ENCODE results near the gene FILIP1L.

Gene FILIP1L

GRCh38 chr3:99892332-99892731 lies 222.0 kb downstream of the FILIP1L start:
- no peak overlapping the region for H3K4me3 ChIP-seq (ENCODE audit: low read depth, low read length)
- in situ Hi-C loops (cut with HindIII; ENCODE audit: low sequenced_read_pairs): no loop called here
- DNase-seq (ENCODE audit: low read depth, low spot score): no peak
- TF ChIP-seq, protein P1, sequence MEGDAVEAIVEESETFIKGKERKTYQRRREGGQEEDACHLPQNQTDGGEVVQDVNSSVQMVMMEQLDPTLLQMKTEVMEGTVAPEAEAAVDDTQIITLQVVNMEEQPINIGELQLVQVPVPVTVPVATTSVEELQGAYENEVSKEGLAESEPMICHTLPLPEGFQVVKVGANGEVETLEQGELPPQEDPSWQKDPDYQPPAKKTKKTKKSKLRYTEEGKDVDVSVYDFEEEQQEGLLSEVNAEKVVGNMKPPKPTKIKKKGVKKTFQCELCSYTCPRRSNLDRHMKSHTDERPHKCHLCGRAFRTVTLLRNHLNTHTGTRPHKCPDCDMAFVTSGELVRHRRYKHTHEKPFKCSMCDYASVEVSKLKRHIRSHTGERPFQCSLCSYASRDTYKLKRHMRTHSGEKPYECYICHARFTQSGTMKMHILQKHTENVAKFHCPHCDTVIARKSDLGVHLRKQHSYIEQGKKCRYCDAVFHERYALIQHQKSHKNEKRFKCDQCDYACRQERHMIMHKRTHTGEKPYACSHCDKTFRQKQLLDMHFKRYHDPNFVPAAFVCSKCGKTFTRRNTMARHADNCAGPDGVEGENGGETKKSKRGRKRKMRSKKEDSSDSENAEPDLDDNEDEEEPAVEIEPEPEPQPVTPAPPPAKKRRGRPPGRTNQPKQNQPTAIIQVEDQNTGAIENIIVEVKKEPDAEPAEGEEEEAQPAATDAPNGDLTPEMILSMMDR (IDR thresholded peaks at IDR 0.05; ENCODE audit: low read depth, low read length): no peak

DNA sequence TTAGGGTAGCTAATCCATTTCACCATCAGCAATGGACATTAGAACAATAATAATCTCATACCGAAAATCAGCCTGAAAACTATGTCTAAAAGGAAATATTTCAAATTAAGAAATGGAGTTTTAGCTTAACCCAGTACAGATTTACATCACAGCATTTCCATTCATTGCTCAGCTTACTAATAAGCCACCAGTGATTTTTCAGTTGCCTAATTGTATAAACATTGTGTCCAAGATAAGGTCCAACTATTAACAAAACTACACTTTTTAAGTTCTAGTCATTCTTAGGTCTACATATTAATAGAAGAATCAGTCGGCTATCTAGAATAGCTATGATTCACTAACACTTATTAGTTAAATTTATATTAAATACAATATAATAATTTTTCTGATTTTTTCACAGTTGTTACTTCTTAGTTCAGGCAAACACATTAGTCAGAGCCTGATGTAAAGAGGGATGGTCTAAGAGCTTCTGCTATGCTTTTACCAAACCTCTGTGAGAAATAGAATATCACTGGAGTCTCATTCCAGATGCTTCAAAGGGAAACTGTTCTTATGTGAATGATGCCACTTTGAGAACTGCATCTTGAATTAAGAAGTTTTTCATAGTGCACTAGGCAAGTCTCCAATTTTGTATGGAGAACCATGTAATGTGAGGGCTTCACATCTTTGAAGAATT lies 222.6 kb downstream of the FILIP1L start:
- in situ Hi-C loops (cut with HindIII; ENCODE audit: low sequenced_read_pairs): no loop called here
- DNase-seq (ENCODE audit: low read depth, low spot score): no peak
- H3K4me3 ChIP-seq (ENCODE audit: low read depth, low read length): no peak overlapping the region
- TF ChIP-seq, protein P1 (IDR thresholded peaks at IDR 0.05; ENCODE audit: low read depth, low read length): no peak

DNA sequence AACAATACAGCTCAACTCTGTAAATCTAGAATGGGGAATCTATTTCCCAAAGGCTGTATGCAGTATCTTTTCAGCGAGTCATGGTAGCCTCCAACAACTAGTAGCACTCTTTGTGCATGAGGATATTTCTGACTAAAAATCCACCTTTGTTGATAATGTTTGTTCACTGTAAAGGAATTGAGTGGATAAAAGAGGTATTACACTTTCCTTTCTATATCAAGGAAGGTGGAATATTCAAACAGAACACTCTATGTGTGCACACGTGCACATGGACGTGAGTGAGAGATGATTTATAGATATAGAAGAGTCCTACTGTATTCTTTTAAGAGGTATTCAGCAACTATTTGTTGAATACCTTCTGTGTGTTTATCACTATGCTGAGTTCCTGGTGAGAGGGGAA lies 228.4 kb downstream of the FILIP1L start:
- no peak for DNase-seq (ENCODE audit: low read depth, low spot score)
- H3K4me3 ChIP-seq (ENCODE audit: low read depth, low read length): no peak overlapping the region
- in situ Hi-C loops (cut with HindIII; ENCODE audit: low sequenced_read_pairs): no loop called here
- TF ChIP-seq, protein P1 (IDR thresholded peaks at IDR 0.05; ENCODE audit: low read depth, low read length): no peak

DNA sequence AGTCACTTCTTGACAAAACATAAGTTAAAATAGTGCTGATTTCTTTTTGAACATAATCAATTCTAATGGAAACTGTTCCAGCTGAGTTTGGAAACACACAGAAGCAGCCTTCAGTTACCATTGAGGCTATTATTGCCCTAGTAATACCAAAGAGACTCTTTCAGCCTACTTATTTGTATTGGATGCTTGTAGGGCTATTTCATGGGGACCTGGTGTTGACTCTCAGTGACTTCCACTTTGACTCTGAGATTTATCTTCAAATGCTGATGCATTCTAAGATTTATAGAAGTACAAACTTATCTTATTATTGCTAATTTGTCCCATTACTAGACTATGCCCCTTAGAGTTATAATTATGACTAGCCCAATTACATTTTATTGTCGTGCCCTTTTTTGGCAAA lies 229.2 kb downstream of the FILIP1L start:
- in situ Hi-C loops (cut with HindIII; ENCODE audit: low sequenced_read_pairs): no loop called here
- H3K4me3 ChIP-seq (ENCODE audit: low read depth, low read length): no peak overlapping the region
- TF ChIP-seq, protein P1 (IDR thresholded peaks at IDR 0.05; ENCODE audit: low read depth, low read length): no peak

DNA sequence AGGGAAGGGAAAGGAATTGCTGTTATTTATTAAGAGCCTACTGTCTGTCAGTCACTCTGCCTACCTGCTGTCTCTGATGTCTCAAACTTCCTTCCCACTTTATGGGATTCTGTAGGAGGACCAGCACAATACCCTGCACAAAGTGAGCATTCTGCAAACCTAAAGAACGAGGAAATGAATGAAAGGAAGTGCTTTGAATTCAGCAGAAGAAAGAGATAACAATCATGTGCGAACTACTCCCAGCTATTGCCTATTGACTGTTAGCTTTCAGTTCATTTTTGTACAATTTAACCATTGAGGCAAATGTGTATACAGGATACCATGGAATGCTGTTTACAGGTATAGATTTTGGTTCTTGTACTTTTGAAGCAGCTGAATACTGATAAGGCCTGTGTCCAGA lies 229.8 kb downstream of the FILIP1L start:
- DNase-seq (ENCODE audit: low read depth, low spot score): no peak
- H3K4me3 ChIP-seq (ENCODE audit: low read depth, low read length): no peak overlapping the region
- TF ChIP-seq, protein P1 (IDR thresholded peaks at IDR 0.05; ENCODE audit: low read depth, low read length): no peak
- in situ Hi-C loops (cut with HindIII; ENCODE audit: low sequenced_read_pairs): no loop called here

More for the DNA sequence above, 229.2 kb downstream of the FILIP1L start:
- no peak for DNase-seq (ENCODE audit: low read depth, low spot score)

DNA sequence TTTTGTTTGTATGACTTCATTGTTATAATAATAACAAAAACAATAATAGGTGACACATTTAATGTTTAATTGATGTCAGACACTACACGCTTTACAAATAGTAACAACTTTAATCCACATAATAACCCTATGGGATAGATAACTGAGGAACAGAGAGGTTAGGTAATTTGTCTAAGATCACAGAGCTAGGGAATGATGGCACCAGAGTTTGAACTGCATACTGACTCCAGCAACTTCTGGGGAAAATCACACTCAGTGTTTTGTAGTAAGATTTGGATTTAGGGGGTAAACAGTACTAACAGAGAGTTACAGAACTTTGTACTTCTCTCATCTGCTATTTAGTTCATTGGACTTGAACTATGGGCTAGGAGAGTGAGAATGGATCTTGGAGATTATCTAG lies 230.6 kb downstream of the FILIP1L start:
- in situ Hi-C loops (cut with HindIII; ENCODE audit: low sequenced_read_pairs): no loop called here
- TF ChIP-seq, protein P1 (IDR thresholded peaks at IDR 0.05; ENCODE audit: low read depth, low read length): no peak
- DNase-seq (ENCODE audit: low read depth, low spot score): no peak
- no peak overlapping the region for H3K4me3 ChIP-seq (ENCODE audit: low read depth, low read length)
